ENCODE measurements around the gene LRRC25.
"Not testable (repeated sequence)": the region's sequence is repeated elsewhere in the genome, so short reads cannot be mapped to it uniquely, and the experiment has no call there.

The LRRC25 gene

DNA sequence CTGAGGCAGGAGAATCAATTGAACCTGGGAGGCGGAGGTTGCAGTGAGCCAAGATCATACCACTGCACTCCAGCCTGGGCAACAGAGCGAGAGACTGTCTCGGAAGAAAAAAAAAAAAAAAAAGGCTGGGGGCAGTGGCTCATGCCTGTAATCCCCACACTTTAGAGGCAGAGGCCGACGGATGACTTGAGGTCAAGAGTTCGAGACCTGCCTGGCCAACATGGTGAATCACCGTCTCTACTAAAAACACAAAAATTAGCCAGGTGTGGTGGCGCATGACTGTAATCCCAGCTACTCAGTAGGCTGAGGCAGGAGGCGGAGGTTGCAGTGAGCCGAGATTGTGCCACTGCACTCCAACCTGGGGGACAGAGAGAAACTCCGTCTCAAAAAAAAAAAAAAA, 13.8 kb downstream of the LRRC25 start:
- DNase-seq = not testable (repeated sequence)

DNA sequence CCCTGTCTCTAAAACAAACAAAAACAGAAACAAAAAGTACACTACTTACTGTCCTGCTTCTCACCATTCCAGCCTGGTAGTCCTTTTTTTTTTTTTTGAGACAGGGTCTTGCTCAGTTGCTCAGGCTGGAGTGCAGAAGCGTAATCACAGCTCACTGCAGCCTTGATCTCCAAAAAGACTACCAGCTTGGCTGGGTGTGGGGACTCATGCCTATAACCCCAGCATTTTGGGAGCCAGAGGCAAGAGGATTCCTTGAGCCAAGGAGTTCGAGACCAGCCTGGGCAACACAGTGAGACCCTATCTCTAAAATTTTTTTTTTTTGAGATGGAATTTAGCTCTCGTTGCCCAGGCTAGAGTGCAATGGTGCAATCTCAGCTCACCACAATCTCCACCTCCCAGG, 16.6 kb downstream of the LRRC25 start:
- no peak for DNase-seq

DNA sequence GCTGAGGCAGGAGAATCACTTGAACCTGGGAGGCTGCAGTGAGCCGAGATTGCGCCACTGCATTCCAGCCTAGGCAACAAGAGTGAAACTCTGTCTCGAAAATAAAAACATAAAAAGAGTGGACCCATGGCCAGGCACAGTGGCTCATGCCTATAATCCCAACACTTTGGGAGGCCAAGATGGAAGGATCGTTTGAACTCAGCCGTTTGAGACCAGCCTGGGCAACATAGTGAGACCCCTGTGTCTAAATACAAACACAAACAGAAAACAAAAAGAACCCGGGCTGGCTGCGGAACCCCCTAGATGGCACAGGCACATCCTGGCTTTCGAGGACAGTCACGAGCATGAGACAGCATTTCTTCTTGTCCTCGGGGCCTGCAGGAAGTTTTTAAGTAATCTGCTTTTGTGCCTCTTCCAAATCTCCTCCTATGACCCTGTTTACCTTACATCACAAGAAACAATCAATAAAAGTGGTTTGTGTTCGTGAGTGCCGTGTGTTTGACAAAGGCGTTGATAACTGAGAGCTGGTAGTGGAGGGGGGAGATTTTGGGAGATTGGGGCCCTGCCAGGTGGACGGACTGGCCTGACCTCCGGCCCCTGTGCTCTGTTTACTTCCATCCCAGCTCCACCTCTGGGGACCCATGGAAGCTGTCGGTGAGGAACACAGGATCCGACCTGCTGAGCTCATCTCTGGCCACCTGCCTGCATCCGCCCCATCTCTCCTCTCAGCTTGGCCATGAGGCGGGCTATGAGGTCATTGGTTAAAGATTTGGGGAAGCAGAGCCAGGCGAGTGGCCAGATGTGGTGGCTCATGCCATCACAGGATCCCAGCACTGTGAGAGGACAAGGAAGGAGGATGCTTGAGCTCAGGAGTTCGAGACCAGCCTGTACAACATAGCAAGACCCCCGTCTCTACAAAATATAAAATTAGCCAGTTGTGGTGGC, 17.3 kb downstream of the LRRC25 start:
- DNase-seq = peak in 2 of 56 donors; percentile 7 to 8

DNA sequence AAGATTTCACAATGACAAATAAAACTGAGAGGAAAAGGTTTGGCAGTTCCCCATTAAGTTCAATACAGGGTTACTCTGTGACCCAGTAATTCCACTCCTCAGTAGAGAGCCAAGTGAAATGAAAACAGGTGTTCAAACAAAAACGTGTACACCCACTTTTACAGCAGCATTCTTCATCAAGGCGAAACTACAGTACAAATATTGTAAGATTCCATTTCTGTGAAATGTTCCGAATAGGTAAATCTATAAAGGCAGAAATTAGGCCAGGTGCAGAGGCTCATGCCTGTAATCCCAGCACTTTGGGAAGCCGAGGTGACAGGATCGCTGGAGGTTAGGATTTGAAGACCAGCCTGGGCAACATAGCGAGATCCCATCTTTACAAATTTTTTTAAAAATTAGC, 20.4 kb downstream of the LRRC25 start:
- DNase-seq = no peak

DNA sequence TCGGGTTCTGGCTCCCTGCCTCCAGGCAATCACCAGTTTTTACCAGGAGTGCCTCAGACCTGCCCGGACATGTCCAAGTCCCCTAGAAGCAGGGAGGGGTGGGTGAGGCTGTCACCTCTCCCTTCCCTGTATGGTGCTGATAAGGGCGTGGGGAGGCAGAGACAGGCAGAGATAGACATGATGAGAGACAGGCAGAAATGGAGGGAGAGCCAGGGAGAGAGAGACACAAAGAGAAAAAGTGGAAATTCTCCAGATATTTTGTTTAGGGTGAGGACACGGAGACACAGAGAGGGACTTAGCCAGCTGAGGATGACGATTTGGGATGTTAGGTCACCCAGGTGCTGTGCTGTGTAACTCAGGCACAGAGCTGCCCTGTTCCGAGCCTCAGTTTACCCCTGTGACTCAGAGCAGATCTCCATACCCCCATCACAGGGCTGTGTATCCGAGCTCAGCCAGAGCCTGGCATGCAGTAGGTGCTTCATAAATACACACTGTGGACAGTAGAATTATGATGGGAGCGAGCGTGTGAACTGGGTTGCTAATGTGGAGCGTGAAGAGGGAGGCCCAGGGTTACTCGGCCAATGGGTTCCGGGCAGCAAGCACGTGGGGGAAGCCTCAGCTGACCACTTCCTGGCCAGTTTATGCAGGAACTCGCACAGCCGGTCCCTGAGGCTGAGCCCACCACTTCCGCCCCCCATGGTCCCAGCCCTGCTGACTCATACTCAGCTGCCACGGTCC, 23.4 kb downstream of the LRRC25 start:
- DNase-seq = peak in 53 of 56 donors; percentile 8 to 86 (median 53)

DNA sequence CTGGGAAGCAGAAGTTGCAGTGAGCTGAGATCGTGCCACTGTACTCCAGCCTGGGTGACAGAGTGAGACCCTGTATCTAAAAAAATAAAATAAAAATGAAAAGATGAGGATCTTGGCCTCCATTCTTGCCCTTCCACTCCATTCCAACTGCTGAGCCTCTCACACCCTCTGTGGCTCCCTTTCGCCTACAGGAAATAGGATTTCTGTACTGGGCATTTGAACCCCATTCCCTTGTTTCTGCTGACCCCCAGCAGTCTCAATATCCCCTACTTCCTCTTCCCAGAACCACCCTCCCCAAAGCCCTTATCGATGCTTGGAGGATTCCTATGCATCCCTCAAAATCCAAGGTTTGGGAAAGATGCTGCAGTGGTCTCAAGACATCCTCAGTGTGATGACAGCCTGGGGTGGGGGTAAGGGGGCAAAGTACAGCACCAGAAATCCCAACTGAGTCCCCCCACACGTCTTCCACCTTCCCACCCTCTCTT, 24.0 kb downstream of the LRRC25 start:
- no peak for DNase-seq

DNA sequence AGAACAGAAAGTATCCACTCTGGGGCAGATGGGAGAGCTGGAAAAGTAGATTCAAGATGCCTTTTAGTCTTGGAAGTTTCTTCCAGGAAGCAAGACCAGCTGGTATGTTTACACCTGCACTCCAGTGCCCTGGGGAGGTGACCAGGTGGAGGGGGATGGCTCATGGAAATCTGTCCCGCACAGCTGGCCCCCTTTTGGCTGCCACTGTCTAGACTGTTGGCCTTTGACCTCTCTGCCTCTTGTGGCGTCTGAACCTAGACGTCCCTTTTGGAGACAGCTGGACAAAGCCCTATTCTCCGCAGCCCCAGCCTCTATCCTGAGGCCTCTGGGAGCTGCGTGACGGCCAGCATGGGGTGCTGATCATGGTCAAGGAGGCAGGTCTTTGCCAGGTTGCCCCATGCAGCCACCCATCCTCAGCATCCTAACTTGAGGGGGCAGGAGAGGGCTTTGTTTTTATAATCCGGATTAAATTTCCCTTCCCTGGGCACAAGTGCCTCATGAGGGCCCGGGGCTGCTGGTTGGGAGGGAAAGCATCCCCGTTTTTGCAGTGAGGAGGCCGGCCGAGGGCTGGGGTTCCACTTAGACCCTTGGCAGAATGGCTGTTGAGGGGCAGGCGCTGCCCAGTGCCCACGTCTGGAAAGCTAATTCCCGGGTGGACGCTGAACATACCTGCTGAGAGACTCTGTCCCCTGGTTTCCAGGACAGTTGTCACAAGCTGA, 28.8 kb downstream of the LRRC25 start:
- DNase-seq = no peak

DNA sequence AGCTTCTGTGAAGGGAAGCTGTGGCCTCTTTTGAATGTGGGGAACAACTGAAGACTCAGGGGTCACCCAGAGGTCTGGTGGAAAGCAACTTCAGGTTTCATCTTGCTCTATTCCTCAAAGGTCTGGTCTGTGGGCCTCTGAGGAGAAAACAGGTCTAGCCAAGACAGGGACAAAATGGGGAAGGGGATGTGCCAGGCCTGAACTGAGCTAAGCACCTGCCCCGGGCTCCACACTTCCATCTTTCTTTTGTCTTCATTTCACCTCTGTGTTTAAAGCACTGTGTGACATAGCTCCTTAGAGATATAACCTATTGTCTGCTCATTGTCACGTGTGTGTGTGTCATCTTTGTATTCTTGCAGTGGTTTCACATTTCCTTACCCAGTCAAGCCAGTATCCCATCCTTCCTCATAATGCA, 31.4 kb downstream of the LRRC25 start:
- DNase-seq = no peak

DNA sequence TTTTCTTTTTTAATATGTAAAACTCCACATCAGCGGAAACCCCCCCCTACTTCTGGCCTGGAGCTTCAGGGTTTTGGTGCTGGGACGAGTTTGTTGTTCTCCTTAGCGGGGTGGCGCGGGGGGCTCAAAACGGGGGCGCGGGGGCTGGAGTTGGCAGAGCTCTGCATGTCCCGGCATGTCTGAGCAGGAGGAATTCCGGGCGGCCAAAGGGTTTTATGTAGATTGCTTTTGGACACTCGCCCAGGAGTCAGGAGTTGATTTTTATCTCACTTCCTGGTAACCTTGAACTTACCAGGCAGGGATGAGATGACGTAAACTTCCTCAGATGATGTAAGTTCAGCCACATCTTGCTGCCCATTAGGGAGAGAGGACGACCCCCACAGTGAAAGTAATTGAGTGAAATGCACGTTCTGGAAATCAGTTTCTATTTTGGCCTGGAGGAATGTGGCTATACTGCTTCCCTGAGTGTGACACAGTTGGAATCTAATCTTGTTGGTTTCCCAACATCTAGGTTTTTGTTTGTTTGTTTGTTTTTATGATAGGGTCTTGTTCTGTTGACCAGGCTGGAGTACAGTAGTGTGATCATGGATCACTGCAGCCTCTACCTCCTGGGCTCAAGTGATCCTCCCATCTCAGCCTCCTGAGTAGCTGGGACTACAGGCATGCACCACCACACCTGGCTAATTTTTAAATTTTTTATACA, 32.4 kb downstream of the LRRC25 start:
- peak in 5 of 56 donors; percentile 4 to 42 (median 7) for DNase-seq

DNA sequence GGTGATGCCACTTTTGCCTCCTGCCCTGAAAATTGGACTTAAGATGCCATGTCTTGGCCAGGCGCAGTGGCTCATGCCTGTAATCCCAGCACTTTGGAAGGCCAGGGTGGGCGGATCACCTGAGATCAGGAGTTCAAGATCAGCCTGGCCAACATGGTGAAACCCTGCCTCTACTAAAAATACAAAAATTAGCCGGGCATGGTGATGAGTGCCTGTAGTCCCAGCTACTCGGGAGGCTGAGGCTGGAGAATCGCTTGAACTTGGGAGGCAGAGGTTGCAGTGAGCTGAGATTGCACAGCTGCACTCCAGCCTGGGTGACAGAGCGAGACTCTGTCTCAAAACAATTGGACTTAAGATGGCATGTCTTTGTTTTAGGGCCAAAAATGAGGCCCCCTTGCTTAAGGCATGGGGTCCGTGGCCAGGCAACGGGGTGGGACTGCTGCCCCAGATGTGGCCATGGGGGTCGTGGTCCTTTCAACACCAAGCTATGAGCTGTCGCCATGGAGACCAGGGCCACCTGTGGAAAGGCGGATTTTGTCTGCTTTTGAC, 33.1 kb downstream of the LRRC25 start:
- not testable (repeated sequence) for DNase-seq

DNA sequence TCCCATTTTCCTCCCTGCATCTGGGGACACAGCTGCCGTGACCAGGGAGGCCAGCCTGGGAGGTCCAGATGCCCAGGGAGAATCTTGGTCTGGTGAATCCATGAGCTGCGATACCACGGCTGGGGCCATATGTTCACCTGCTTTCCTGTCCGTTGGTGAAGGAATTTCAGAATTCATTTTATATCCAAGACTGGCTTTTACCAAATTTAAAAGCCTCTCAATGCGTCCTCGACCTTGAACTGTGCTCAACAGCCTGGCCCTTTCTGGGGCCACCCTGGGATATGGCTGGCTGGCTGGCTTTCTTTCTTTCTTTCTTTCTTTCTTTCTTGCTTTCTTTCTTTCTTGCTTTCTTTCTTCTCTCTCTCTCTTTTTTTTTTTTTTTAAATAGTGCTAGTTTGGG, 33.6 kb downstream of the LRRC25 start:
- DNase-seq = no peak

DNA sequence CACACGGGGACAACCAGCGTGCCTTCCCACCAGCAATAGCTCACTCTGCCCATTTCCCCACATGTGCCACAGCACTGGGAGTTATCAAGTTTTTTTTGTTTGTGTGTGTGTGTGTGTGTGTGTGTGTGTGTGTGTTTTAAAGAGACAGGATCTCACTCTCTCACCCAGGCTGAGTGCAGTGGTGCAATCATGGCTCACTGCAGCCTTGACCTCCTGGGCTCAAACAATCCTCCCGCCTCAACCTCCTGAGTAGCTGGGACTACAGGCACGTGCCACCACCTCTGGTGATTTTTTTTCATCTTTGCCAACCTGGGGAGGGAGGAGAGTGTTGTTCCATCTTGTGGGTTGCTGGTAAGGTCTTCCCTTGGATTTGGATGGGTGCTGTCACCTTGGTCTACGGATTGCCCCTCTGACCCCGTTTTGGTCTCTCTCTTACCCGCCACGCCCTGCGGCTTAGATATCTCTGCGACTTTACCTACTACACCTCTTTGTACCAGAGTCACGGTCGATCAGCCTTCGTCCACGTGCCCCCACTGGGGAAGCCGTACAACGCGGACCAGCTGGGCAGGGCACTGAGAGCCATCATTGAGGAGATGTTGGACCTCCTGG, 34.4 kb downstream of the LRRC25 start:
- DNase-seq = no peak

DNA sequence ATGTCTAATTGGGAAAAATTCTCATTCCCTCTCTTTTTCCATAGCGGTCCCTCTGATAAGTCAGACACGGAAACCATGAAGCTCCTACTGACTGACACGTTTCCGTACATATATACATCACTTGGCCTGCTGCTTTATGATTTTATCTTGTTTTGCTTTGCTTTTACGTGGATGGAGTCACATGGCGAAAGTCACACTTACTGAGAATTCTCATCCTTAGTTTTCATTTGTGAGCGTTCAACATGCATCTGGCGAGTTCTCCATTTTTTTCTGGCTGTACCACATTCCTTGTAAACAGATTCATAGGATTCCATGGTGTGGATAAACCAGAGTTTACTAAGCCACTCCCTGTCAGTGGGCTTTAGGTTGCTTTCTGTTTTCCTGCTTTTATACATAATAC, 35.8 kb downstream of the LRRC25 start:
- no peak for DNase-seq

DNA sequence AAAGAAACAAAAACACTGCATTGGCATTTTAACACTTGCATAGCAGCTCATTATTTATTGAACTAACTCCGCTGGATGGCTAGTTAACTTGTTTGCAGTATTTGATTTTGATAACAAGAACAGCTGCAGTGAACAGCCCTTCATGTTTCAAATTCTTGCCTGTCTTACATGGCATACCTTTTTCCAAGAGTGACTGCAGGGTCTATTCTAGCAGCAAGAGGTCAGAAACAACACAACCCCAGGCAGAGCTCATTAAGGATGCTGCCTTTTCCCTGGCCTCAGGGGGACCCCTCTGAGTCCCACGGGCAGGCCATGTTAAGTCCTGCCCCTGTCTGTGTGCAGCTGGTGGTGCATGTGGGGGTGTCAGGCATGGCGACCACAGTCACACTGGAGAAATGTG, 40.4 kb downstream of the LRRC25 start:
- DNase-seq = no peak

DNA sequence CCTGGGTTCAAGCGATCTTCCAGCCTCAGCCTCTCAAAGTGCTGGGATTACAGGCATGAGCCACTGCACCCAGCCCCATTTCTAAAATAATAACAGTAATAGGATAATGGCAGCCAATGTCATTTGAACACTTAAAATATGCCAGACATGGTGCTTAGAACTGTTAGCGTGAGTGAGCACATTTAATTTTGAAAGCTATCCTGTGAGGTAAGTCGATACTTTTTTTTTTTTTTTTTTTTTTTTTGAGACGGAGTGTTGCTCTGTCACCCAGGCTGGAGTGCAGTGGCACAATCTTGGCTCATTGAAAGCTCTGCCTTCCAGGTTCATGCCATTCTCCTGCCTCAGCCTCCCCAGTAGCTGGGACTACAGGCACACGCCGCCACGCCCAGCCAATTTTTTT, 42.7 kb downstream of the LRRC25 start:
- DNase-seq = not testable (repeated sequence)

DNA sequence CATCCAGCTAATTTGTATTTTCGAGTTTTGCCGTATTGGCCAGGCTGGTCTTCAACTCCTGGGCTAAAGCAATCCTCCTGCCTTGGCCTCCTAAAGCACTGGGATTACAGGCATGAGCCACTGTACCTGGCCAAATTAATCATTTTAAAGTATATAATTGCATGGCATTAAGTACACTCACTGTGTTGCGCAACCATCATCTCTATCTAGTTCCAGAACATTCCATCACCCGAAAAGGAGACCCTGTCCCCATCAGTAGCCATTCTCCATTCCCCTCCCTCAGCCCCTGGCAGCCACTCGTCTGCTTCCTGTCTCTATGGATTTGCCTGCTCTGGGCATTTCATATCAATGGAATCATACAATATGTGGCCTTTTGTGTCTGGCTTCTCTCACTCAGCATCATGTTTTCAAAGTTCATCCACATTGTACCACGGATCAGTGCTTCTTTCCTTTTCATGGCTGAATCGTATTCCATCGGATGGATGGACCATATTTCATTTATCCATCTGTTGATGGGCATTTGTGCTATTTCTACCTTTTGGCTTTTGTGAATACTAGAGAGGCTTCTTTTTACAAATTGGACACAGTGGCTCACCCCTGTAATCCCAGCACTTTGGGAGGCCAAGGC, 43.9 kb downstream of the LRRC25 start:
- DNase-seq = no peak

DNA sequence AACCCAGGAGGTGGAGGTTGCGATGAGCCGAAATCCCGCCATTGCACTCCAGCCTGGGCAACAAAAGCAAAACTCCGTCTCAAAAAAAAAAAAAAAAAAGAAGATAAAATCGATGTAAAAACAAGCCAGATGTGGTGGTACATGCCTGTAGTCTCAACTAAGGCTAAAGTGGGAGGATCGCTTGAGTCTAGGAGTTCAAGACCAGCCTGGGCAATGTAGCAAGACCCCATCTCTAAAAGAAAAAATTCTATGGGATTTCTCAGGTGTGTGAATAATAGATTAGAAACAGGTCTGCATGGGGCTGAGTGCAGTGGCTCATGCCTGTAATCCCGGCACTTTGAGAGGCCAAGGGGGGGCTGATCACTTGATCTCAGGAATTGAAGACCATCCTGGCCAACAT, 45.9 kb downstream of the LRRC25 start:
- no peak for DNase-seq

DNA sequence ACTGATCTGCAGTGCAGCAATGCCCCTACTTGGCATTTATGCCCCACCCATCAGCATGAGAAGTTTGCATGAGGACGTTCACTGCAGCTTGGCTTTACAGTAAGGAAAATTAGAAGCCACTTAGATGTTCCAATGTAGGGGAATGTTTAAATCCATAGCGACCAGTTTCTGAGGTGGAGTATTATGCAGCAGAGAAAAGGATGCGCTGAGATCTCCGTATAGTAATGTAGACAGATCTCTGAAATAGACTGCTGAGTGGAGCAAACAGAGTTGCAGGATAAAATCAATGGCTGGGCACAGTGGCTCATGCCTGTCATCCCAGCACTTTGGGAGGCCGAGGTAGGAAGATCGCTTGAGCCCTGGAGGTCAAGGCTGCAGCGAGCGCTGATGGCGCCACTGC, 46.9 kb downstream of the LRRC25 start:
- DNase-seq = no peak

DNA sequence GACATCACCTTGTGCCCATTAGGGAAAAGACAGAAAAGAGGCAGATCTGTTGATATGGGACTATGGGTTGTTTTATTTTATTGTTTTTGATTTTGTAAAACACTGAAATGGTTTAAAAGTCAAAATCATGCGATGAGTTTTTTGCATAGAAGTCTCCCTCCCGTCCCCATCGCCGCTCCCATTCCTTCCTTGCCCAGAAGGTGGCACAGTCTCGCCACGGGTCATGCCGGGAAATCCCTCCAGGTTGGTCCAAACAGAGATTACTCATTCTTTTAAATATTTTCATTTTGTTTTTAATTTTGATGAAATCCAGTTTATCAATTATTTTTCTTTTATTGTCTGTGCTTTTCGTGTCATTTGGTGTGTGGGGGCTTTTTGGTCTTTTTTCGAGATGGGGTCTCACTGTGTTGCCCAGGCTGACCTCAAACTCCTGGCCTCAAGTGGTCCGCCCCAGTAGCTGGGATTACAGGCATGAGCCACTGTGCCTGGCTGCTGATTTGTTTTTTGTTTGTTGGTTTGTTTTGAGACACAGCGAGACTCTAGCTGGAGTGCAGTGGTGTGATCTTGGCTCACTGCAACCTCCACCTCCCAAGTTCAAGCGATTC, 47.8 kb downstream of the LRRC25 start:
- peak in 8 of 56 donors; percentile 1 to 34 (median 9) for DNase-seq
